ENCODE data around the gene FOXP1.

The FOXP1 gene

DNA sequence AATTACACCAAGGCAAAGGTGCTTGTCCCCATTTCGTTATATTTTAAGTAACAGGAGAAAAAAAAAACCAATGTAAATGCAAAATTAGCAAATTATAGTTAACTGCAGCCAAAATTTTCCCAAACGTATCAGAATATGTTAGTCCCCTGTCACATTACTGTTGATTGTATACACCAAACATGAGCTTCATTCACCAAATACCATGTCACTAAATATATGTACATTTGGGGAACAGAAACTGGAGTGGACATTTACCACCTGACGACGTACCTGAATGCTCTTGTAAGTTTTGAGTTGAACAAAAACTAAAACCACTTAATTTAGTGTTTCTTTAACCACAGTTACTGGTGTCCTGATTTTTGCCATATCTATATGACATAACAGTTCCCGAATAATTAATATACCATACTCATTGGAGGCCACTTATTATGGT is 3.3 kb upstream of the FOXP1 start:
- no peak for DNase-seq (ENCODE audit: low spot score)

DNA sequence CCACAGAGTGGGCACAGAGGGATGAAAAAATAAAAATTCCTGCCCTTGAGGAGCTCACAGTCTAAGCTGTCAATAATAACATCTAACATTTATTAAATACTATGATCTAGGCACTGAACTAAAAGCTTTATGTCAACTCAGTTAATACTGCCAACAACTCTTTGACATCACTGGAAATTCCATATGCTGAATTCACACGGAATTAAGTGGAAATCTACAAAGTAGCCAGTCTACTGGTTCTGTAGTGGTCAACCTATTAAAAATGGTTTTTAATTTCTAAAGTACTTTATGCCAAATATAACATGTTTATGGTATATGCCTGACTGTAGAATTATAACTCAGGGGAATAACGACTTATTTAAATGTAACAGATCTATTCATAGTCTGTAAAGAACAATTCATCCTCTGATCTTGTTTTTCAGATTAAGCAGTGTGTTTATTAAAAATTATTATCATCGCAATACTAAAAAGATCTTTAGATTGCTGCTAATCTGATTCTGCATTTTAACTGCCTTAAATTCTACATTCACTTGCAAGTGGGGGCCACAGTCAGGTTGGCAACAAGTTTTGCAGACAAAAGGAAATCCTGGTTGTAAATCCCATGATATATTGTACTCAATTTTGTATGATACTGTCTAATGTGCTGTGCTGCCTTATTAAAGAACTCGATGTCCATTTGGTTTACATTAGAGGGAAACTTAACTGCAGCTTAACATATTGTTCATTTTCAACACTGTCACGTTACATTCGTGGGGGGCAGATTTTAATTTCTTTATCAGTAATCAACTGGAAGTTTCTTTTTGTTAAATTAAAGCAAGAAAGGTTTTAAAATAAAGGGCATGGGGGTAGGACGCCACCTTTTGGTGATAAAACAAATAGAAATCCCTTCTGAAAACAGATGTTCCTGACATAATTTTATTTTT is 2.6 kb upstream of the FOXP1 start:
- DNase-seq (ENCODE audit: low spot score) = peak; percentile 80

DNA sequence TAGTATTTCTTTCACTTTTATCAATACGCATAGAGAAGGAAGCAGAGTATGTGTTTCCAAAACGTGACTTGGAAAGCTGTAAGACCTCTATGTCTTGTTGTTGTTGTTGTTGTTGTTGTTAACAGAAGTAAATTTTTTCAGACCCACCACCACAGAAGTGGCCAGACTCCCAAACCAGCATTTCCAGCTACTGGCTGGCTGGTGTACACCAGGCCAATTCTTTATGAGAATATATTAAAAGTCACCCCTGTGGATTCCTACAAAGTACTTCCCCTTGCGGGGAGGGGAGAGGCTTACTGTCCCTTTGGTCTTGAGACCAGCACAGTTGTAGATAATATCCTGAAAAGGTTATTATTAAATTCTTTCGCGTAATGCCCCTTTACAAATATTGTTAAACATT is 1.6 kb upstream of the FOXP1 start:
- DNase-seq (ENCODE audit: low spot score) = peak; percentile 61

GRCh38 chr3:71584394-71585011 is 975 bp upstream of the FOXP1 start:
- peak; percentile 82 for DNase-seq (ENCODE audit: low spot score)

GRCh38 chr3:71582612-71583565 is 639 bp downstream of the FOXP1 start:
- peak; percentile 44 for DNase-seq (ENCODE audit: low spot score)

DNA sequence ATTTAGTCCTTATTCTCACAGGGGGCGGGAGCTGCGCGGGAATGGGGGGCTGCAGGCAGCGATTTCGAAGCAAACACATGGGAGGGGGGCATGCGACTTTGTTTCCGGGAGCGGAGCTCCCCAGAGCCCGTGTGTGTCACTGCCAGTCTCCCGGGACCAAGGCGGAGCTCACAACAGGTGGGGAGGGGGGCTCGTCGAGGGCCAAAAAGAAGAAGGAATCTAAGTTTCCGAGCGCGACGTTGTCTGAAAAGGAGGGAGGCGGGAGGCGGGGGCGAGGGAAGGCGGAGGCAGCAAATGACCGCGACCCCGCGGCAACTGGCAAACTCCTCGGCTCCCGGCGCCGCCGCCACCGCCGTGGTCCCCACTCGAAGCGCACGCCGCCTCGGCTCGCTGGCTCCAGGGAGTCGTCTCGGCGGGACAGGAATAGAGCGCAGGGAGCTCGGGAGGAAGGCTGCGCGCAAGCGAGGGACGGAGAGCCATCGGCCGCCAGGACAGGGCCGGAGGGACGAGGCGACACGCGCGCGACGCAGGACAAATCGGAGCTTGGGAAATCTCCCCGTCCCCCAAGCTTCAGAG is 1.4 kb downstream of the FOXP1 start:
- DNase-seq (ENCODE audit: low spot score) = peak; percentile 45

GRCh38 chr3:71581457-71582035 is 2.0 kb downstream of the FOXP1 start:
- DNase-seq (ENCODE audit: low spot score) = peak; percentile 27

GRCh38 chr3:71580636-71581456 is 2.7 kb downstream of the FOXP1 start:
- DNase-seq (ENCODE audit: low spot score) = peak; percentile 35

DNA sequence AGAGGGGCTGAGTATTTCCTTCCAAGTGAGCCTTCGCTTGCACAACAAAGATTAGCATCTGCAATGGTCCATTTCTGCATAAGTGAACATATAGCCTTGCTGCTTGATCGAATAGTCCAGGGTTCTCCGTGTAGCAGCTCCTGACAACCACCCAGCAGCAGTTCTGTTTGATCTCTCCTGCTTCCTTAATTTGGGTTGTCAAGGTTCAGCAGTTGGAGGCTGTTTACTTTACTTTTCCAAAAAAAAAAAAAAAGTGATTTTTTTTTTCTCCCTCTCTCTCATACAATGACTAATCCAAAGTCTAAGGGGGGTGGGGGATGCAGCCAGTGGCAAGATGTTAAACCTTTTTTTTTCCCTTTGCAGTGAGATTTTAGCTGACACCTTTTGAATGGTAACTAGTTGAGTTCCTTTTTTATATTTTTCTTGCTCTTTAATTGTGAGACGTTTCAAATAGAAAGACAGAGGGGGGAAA is 3.6 kb downstream of the FOXP1 start:
- DNase-seq (ENCODE audit: low spot score) = peak; percentile 25

GRCh38 chr3:71579326-71579934 is 4.1 kb downstream of the FOXP1 start:
- peak; percentile 46 for DNase-seq (ENCODE audit: low spot score)

DNA sequence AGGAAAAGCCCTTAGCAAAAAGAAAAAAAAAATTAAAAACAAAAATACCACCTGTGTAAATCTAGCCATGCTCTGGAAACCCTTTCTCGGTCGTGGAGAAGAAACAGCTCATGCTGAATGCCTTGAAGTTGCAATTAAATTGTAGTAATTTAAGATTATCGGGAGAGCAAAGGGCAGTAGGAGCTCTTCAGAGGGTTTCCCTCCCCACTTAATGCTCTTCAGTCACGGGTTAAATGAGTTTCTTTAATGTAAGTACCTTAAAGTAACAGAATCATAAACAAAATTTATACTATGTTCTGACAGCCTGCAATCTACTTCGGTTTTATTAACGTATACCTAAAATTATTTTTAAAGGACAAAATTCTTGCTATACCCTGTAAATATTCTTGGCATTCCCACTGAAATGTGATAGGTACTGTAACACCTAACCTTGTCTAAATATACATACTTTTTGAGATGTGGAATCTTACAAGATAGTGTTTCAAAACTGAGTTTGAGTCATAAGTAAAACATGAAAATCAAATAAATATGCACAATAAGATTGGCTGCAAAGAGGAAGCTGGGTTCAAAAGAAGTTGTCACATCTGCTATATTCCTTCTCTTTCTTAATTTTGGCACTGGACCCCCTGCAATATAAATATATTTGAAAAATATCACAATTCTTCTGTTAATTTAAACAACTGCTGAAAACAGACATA is 5.3 kb downstream of the FOXP1 start:
- DNase-seq (ENCODE audit: low spot score) = peak; percentile 24

DNA sequence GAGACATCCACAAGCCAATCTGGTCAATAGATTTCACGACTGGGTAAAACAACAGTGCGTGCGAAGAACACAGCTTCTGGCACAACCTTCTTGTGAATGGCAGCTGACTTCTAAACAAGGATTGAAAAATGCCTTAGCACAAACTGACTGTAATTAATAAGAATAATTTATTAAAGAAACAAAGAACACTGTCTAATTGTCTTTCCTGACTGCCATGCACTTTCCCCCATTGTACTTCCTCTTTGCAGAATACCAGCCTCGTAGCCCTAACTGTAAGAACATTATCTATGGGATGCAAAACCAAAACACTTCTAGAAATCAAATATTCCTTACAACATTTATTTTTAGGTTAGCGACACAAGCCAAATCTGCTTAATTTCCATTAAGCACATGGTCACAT is 6.5 kb downstream of the FOXP1 start:
- peak; percentile 70 for DNase-seq (ENCODE audit: low spot score)

DNA sequence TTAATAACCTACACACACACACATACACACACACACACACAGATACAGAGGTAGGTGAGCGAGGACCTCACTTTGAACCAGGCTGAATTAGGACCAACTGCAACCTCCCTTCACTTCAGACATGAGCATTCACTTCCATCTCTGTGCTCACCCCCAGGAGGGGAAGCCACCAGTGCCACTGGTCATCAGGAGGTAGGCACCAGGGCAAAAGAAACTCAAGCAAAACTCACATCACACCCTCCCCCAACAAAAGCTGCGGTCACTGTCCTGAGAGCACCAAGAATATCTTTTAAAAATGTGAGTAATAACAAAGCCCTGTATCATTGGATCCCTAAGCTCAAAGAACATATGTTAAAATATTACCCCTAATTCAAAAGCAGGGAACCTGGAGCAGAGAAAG is 8.1 kb downstream of the FOXP1 start:
- no peak for DNase-seq (ENCODE audit: low spot score)

DNA sequence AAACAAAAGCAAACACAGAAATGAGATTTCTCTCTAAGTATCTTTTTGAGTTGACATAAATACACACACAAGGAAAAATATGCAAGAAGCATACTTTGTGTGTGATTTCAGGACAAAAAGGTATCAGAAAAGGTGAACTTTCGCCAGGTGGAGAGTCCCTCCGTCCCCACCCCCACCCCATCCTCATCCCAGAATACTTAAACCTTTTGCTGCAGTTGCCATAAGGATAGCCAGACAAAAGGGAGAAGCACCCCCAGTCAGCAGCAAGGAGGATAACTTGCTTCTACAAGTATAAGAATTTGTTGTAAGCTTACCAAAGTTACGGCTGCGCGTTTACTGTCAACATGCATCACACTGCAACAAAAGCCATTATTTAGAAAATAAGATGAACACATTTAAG is 10.3 kb downstream of the FOXP1 start:
- DNase-seq (ENCODE audit: low spot score) = no peak

DNA sequence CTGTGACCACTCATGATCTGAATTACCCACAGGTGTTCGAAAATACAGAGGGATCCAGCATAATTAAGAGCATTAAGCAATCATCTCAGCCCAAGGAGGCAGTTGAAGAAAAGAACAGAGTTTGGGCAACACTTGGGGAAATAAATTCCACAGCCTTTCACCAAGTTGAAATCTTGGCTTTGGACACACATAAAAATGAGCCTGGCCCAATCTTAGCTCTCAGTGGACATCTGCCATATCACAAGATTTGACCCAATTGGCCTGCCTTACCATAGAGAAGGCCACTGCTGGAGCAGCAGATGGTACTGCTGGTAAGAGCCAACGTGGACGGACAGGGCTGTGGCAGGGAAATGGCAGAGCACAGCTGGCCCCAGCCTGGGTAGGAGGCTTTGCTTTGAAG is 13.0 kb downstream of the FOXP1 start:
- DNase-seq (ENCODE audit: low spot score) = no peak

- no peak for DNase-seq (ENCODE audit: low spot score)
Measured at GRCh38 chr3:71568207-71568606, 15.3 kb downstream of the FOXP1 start.

DNA sequence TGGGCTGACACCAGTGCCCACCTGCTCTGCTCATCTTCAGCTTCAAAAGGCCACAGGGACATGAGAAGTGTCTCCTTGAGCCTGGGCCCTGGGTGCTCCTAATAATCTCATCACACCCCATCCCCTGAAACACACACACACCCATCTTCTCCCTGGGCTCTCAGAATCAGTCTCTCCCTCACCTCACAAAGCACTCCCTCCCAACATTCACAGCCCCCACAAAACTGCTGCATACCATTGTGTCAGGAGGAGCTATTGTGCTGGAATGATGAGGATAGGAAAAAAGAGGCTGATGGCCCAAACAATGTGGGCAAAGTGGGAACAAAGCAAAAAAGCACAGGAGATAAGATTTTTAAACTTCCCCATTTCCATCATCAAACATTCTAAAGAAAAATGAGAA is 16.8 kb downstream of the FOXP1 start:
- DNase-seq (ENCODE audit: low spot score) = no peak

- no peak for DNase-seq (ENCODE audit: low spot score)
Measured at GRCh38 chr3:71565976-71566375, 17.6 kb downstream of the FOXP1 start.

DNA sequence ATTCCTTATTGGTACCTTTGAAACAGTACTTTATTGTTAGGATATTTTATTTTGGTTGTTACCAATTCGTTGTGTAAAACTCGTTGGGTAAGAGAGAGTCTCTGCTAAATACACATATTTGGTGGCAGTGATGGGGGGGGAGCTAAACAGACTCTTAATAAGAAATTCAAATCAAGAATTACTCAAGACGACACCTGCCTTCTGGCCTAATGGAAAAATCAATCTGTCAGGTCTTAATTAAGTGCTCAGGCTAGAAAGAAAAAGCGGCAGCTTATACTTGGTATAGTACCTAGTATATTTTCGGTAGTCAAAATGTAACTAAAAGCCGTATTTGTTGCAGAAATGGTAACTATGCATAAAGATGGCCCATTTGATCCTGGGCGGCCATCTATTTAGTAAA is 18.2 kb downstream of the FOXP1 start:
- DNase-seq (ENCODE audit: low spot score) = no peak

All from pons (tissue), 1 donor.